ENCODE data around the gene WTAP.

- TF ChIP-seq HDGF (IDR thresholded peaks at IDR 0.05; ENCODE audit: borderline replicate concordance) (no peak), SP1 (IDR thresholded peaks at IDR 0.05) (no peak), BHLHE40 (IDR thresholded peaks at IDR 0.05; ENCODE audit: borderline replicate concordance) (no peak), TARDBP (IDR thresholded peaks at IDR 0.05) (no peak), SUZ12 (IDR thresholded peaks at IDR 0.05) (no peak), FOXM1 (IDR thresholded peaks at IDR 0.05; ENCODE audit: borderline replicate concordance) (no peak), FOXK2 (IDR thresholded peaks at IDR 0.05) (no peak), NFRKB (IDR thresholded peaks at IDR 0.05) (no peak), L3MBTL2 (conservative IDR thresholded peaks at IDR 0.05) (no peak), ZNF384 (IDR thresholded peaks at IDR 0.05) (no peak), ELF4 (IDR thresholded peaks at IDR 0.05) (no peak), PKNOX1 (IDR thresholded peaks at IDR 0.05) (no peak)
Observed at GRCh38 chr6:159758031-159759001, 31.0 kb downstream of the WTAP start.
